GM23338 (cell line): ENCODE measurements around the gene MTFR1L.

Experiments
- EZH2 ChIP-seq: fragments of 200-600 bp; sonication (generic); IDR thresholded peaks from one replicate; pipeline ENCODE4 v1.8.0; 2017; ENCODE audit warnings: antibody characterized with exemption, mild to moderate bottlenecking, low read depth; ENCODE audit not compliant: unreplicated experiment
- EZH2phosphoT487 ChIP-seq: fragments of 200-600 bp; sonication (generic); IDR thresholded peaks from one replicate; pipeline ENCODE4 v1.8.1; 2018; ENCODE audit warnings: antibody characterized with exemption; ENCODE audit not compliant: unreplicated experiment
- JUNB ChIP-seq: IDR thresholded peaks from one replicate; pipeline ENCODE4 v1.6.1; 2016; ENCODE audit warnings: antibody characterized with exemption; ENCODE audit not compliant: unreplicated experiment
- POLR2AphosphoS5 ChIP-seq: IDR thresholded peaks from 2 replicates; pipeline ENCODE4 v1.6.1; 2016; ENCODE audit warnings: antibody characterized with exemption, low read depth
- REST ChIP-seq: IDR thresholded peaks from one replicate; pipeline ENCODE4 v1.6.1; 2018; ENCODE audit warnings: antibody characterized with exemption; ENCODE audit not compliant: unreplicated experiment
- TF ChIP-seq, protein P1 (sequence below), 2 experiments: fragments of 200-600 bp in 1 of 2; sonication (generic) in 1 of 2; conservative IDR thresholded peaks; 2 replicates each; pipeline versions ENCODE4 v1.5.1 to v1.6.1; 2016 to 2017; ENCODE audit warnings: antibody characterized with exemption in 2 of 2, low read depth in 2 of 2, mild to moderate bottlenecking in 2 of 2, moderate library complexity in 1 of 2
- TF ChIP-seq, protein P2 (sequence below): IDR thresholded peaks from 2 replicates; pipeline ENCODE4 v1.6.1; 2016; ENCODE audit warnings: antibody characterized with exemption

DNA sequence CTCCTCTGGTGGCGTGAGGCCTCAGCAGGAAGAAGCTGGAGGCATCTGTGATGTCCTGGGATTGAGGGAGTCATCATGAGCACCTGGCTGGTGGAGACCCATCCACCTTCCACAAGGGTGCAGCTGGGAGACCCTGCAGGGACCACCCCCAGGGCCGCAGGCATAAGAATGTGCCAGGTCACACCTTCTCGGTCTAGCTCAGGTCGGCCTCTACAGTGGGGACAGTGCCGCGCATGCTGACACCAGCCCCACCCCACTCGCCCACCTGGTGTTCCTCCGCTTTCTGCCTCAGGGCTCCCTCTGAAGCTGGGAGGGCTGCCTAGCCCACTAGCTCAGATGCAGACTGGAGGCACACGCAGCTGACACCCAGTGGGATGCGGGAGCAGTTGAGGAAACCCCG, 61.5 kb downstream of the MTFR1L start:
- no peak for TF ChIP-seq EZH2
- TF ChIP-seq EZH2phosphoT487, result no peak
- no peak for TF ChIP-seq REST
- TF ChIP-seq, protein P1, sequence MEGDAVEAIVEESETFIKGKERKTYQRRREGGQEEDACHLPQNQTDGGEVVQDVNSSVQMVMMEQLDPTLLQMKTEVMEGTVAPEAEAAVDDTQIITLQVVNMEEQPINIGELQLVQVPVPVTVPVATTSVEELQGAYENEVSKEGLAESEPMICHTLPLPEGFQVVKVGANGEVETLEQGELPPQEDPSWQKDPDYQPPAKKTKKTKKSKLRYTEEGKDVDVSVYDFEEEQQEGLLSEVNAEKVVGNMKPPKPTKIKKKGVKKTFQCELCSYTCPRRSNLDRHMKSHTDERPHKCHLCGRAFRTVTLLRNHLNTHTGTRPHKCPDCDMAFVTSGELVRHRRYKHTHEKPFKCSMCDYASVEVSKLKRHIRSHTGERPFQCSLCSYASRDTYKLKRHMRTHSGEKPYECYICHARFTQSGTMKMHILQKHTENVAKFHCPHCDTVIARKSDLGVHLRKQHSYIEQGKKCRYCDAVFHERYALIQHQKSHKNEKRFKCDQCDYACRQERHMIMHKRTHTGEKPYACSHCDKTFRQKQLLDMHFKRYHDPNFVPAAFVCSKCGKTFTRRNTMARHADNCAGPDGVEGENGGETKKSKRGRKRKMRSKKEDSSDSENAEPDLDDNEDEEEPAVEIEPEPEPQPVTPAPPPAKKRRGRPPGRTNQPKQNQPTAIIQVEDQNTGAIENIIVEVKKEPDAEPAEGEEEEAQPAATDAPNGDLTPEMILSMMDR (conservative IDR thresholded peaks at IDR 0.05; ENCODE audit: low read depth in 2 of 2), result no peak
- no peak for TF ChIP-seq JUNB
- TF ChIP-seq, protein P2, sequence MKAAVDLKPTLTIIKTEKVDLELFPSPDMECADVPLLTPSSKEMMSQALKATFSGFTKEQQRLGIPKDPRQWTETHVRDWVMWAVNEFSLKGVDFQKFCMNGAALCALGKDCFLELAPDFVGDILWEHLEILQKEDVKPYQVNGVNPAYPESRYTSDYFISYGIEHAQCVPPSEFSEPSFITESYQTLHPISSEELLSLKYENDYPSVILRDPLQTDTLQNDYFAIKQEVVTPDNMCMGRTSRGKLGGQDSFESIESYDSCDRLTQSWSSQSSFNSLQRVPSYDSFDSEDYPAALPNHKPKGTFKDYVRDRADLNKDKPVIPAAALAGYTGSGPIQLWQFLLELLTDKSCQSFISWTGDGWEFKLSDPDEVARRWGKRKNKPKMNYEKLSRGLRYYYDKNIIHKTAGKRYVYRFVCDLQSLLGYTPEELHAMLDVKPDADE, result no peak
- no peak for TF ChIP-seq POLR2AphosphoS5
